GM21717 (cell line): ENCODE measurements around the gene MKNK2.
"Not testable (repeated sequence)": the region's sequence is repeated elsewhere in the genome, so short reads cannot be mapped to it uniquely, and the experiment has no call there.

Experiments
- ATAC-seq: cut with Tn5 transposase; IDR thresholded peaks from one replicate; pipeline ENCODE4 v1.9.1; 2021; ENCODE audit warnings: mild to moderate bottlenecking, moderate library complexity; ENCODE audit not compliant: unreplicated experiment

Gene MKNK2

GRCh38 chr19:1997353-1998233 is 53.5 kb downstream of the MKNK2 start:
- no peak for ATAC-seq

GRCh38 chr19:1992759-1993260 is 58.2 kb downstream of the MKNK2 start:
- no peak for ATAC-seq

- ATAC-seq = no peak
Measured at GRCh38 chr19:1991018-1991913, 59.8 kb downstream of the MKNK2 start.

GRCh38 chr19:1990230-1991017 is 60.6 kb downstream of the MKNK2 start:
- ATAC-seq = no peak

GRCh38 chr19:1989513-1990229 is 61.4 kb downstream of the MKNK2 start:
- no peak for ATAC-seq

- not testable (repeated sequence) for ATAC-seq
Measured at GRCh38 chr19:1988464-1988863, 62.6 kb downstream of the MKNK2 start.
